Aorta (tissue), 5 donors: ENCODE measurements around the gene CLDN25. TPM values are rescaled to one million over a fixed set of nuclear protein-coding genes. Genes with fewer than 3 reads are reported as not detected.

Experiments
- ATAC-seq: fragments of 200-7000 bp; cut with Tn5 transposase; one replicate; pipeline ENCODE4 v1.9.1; 2022; ENCODE audit warnings: moderate library complexity; ENCODE audit not compliant: low FRiP score
- DNase-seq, 2 donors: peaks; one replicate each; pipeline ENCODE4 v3.0.0-alpha.2; 2020
- H3K27ac ChIP-seq, 2 donors: one replicate each; pipeline ENCODE4 v1.5.1; 2013; ENCODE audit warnings: low read length in 2 of 2, mild to moderate bottlenecking in 2 of 2, moderate library complexity in 2 of 2, control low read depth in 1 of 2, inconsistent platforms in 1 of 2, low read depth in 1 of 2
- H3K27me3 ChIP-seq, 2 donors: one replicate each; pipeline ENCODE4 v1.6.1; 2013; ENCODE audit warnings: control low read depth in 1 of 2, low read length in 1 of 2, mild to moderate bottlenecking in 1 of 2, moderate library complexity in 1 of 2; ENCODE audit not compliant: insufficient read depth in 2 of 2, control insufficient read depth in 1 of 2
- H3K36me3 ChIP-seq, 2 donors: one replicate each; pipeline ENCODE4 v1.6.1; 2013; ENCODE audit warnings: control low read depth in 1 of 2, low read length in 1 of 2, mild to moderate bottlenecking in 1 of 2; ENCODE audit not compliant: insufficient read depth in 2 of 2, control insufficient read depth in 1 of 2
- H3K4me1 ChIP-seq, 2 donors: one replicate each; pipeline ENCODE4 v1.6.1; 2013; ENCODE audit warnings: low read length in 2 of 2, control low read depth in 1 of 2, mild to moderate bottlenecking in 1 of 2, moderate library complexity in 1 of 2; ENCODE audit not compliant: insufficient read depth in 2 of 2, control insufficient read depth in 1 of 2
- H3K4me3 ChIP-seq, 2 donors: one replicate each; pipeline ENCODE4 v1.5.1; 2013; ENCODE audit warnings: low read length in 2 of 2, control low read depth in 1 of 2, mild to moderate bottlenecking in 1 of 2
- H3K9me3 ChIP-seq: one replicate; pipeline ENCODE4 v1.6.1; 2013; ENCODE audit warnings: mild to moderate bottlenecking, low read length; ENCODE audit not compliant: control insufficient read depth
- WGBS, 2 donors: extraction: QIAGEN DNeasy Blood & Tissue Kit; methylation state at CpG; one replicate each; pipeline ENCODE4 v1.1.7; 2013; 5-methylcytosine and 5-hydroxymethylcytosine counted together
- intact Hi-C, 2 donors: fragments of 100-400 bp; cut with DNase I; formaldehyde crosslinking; loops; one replicate each; pipeline versions ENCODE4 v1.14.2 to v1.15.0; 2022
- polyA plus RNA-seq, 2 donors: library from polyadenylated mRNA; stranded (reverse); fragments of 200-250 nt; gene quantifications; one replicate each; pipeline ENCODE4 v1.2.3, GENCODE V29; 2013
- total RNA-seq, 2 donors: library from RNA; stranded (reverse); fragmentation: NEBNext Ultra II Directional; extraction: Animal tissue kit (Norgen Biotek cat#: 25700); gene quantifications; one replicate each; pipeline ENCODE4 v1.2.1, GENCODE V29; 2021
- donor health status: healthy with polysubstance abuse.
- donor health status: Bipolar disorder and iron deficiency.
- donor health status: DM: no; HTN: no; CAD: no.
- donor health status: DM: no; HTN: no; CAD: no.
- donor health status: DM: yes; HTN: yes; CAD: no.

Gene CLDN25
- total and polyA plus RNA-seq, 4 donors: not detected

DNA sequence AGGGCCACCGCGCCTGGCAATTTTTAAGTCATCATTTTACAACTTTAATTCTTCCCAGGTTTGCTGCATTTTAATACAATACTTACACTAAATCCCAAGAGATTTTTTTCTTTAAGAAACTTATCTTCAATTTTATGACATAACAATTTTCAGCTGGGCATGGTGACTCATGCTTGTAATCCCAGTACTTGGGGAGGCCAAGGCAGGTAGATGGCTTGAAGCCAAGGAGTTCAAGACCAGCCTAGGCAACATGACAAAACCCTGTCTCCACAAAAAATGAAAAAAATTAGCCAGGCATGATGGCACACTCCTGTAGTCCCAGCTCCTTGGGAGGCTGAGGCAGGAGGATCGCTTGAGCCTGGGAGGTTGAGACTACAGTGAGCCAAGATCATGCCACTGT lies 38.8 kb downstream of the CLDN25 start:
- Histone ChIP-seq H3K27ac (no peak overlapping the region), H3K27me3 (no peaks in the 10 kb centered on the region), H3K9me3 (no peaks in the 10 kb centered on the region), H3K4me1 (no peaks in the 10 kb centered on the region), H3K36me3 (peaks cover 3 to 7% of the 10 kb centered on the region in 2 donors), H3K4me3 (no peak overlapping the region)
- DNase-seq: no peak
- 98% methylated on average over 3 of the region's 3 CpGs for WGBS, 2 donors
- intact Hi-C loops: no loop called here
- no peak for ATAC-seq

DNA sequence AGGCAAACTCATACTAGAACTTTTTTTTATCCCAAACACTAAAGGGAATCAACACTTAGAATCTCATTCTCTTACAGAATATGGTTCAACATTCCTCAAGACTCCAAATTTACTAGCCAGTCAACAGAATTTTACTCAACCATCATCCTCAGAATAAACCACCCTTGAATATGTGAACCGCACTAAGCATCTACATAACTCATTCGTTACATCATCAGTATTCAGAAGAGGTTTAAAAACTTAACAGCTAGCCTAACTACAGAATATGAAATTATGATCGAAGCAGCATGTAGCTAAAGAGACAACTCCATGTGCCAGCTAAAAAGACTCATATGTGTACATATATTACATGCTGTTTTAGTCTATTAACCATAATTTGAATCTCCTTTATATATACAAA lies 47.9 kb downstream of the CLDN25 start:
- Histone ChIP-seq H3K27me3 (no peaks in the 10 kb centered on the region), H3K4me1 (no peaks in the 10 kb centered on the region), H3K9me3 (no peaks in the 10 kb centered on the region), H3K4me3 (no peak overlapping the region), H3K36me3 (peaks cover 0 to 2% of the 10 kb centered on the region in 2 donors), H3K27ac (no peak overlapping the region)
- WGBS, 2 donors: 93 to 95% methylated on average over 3 of the region's 3 CpGs
- ATAC-seq (no peak), DNase-seq (no peak)
- intact Hi-C loops: no loop called here

DNA sequence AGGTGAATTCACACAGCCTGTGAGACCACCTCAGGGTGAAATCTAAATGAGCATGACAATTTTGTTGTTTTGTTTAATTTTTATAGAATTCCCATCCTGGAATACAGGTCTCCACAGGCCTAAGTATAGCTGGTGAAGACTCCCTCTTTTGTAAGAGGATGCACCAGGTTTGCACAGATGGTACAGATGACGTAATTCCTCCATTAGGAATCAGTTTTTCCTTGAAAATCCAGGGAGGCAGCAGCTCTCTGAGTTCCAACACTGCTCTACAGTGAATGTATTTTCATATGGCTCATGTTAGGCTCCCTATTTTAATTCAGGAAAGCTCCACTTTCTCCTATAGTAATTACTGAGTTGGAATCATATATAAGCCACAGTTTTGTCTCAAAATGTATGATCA lies 48.6 kb downstream of the CLDN25 start:
- no peak for DNase-seq
- no peaks in the 10 kb centered on the region for H3K9me3 ChIP-seq
- no peaks in the 10 kb centered on the region for H3K27me3 ChIP-seq
- intact Hi-C loops: no loop called here
- no peak overlapping the region for H3K27ac ChIP-seq
- no peak for ATAC-seq
- H3K4me3 ChIP-seq: no peak overlapping the region
- H3K4me1 ChIP-seq: no peaks in the 10 kb centered on the region
- WGBS, 2 donors: 90 to 91% methylated on average over 1 of the region's 1 CpG
- H3K36me3 ChIP-seq: peaks cover 3 to 4% of the 10 kb centered on the region in 2 donors

DNA sequence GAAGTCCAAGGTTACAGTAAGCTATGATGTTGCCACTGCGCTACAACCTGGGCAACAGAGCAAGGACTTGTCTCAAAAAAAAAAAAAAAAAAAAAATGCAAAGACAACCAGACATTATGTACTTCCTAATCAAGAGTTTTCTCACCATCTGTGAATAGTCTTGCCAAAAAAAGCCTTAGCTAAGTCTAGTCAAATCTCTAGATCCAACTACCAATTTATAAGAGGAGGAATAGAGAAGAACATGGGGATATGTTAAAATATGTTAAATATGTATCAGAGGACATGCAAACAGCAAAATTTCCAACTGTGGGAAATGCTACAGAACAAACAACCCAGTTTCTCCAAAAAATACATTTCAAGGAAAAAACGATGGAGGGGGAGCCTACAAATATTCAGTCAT lies 50.2 kb downstream of the CLDN25 start:
- peaks cover 4 to 5% of the 10 kb centered on the region in 2 donors for H3K36me3 ChIP-seq
- H3K27me3 ChIP-seq: no peaks in the 10 kb centered on the region
- H3K27ac ChIP-seq: no peak overlapping the region
- H3K4me3 ChIP-seq: no peak overlapping the region
- no peaks in the 10 kb centered on the region for H3K4me1 ChIP-seq
- DNase-seq (no peak), ATAC-seq (no peak)
- intact Hi-C loops: no loop called here
- 49 to 52% methylated on average over 2 of the region's 2 CpGs for WGBS, 2 donors
- H3K9me3 ChIP-seq: no peaks in the 10 kb centered on the region

Other genes with a start within 250 kb of the CLDN25 start
- 1 to 10 TPM; 1.8 to 2.2 TPM for gene TMPRSS5, start 73.5 kb upstream of the CLDN25 start, total RNA-seq
- gene TMPRSS5, start 73.5 kb upstream of the CLDN25 start, polyA plus RNA-seq: 1 to 10 TPM in 1 of 2 donors, not detected in 1; 2.0 TPM
- 10 to 100 TPM; 11.8 to 12.0 TPM for gene ZW10, start 6.1 kb upstream of the CLDN25 start, total RNA-seq
- gene ZW10, start 6.1 kb upstream of the CLDN25 start, polyA plus RNA-seq: 1 to 10 TPM; 6.4 to 6.9 TPM
- gene USP28, start 95.8 kb downstream of the CLDN25 start, total RNA-seq: 10 to 100 TPM; 26.2 to 28.5 TPM
- gene USP28, start 95.8 kb downstream of the CLDN25 start, polyA plus RNA-seq: 1 to 10 TPM; 8.4 to 8.8 TPM
- not detected for gene HTR3B, start 125.0 kb downstream of the CLDN25 start, total RNA-seq
- gene HTR3B, start 125.0 kb downstream of the CLDN25 start, polyA plus RNA-seq: not detected
- not detected for gene HTR3A, start 195.3 kb downstream of the CLDN25 start, total RNA-seq
- under 1 TPM in 1 of 2 donors, not detected in 1; 0.20 TPM for gene HTR3A, start 195.3 kb downstream of the CLDN25 start, polyA plus RNA-seq